Esophagus muscularis mucosa (tissue), 3 donors: Measurements from ENCODE around the gene PRR5L.

Experiments
- CTCF ChIP-seq, 3 experiments: fragments of 200-600 bp in 2 of 3; fragments of 450-650 bp in 1 of 3; sonication (generic) in 2 of 3; IDR thresholded peaks; one replicate each; pipeline ENCODE4 v1.5.1; 2017 to 2019; ENCODE audit warnings: antibody characterized with exemption in 3 of 3, mild to moderate bottlenecking in 2 of 3, moderate library complexity in 1 of 3
- POLR2A ChIP-seq: fragments of 450-650 bp; IDR thresholded peaks from one replicate; pipeline ENCODE4 v1.6.1; 2017; ENCODE audit warnings: antibody characterized with exemption, moderate library complexity, mild to moderate bottlenecking, low read depth
- POLR2AphosphoS5 ChIP-seq, 2 donors: sonication (generic); formaldehyde crosslinking; IDR thresholded peaks; one replicate each; pipeline ENCODE4 v1.6.1; 2017; ENCODE audit warnings: antibody characterized with exemption in 2 of 2

- TF ChIP-seq CTCF (IDR thresholded peaks at IDR 0.05): no peak
- TF ChIP-seq POLR2A: no peak
- no peak for TF ChIP-seq POLR2AphosphoS5 (IDR thresholded peaks at IDR 0.05)
These were observed 67.5 kb downstream of the PRR5L start for GRCh38 chr11:36363361-36364268.
